Loucy (cell line): ENCODE measurements around the gene FOXR1.
A peak's percentile ranks its signal among the peaks of the same experiment; 100 is the strongest.
"Not testable (repeated sequence)": the region's sequence is repeated elsewhere in the genome, so short reads cannot be mapped to it uniquely, and the experiment has no call there.

Source experiments
- H2AFZ ChIP-seq: fragments of 200-600 bp; sonication (generic); 2 replicates; pipeline ENCODE4 v1.6.0; 2016; ENCODE audit warnings: antibody characterized with exemption, mild to moderate bottlenecking, low read length, moderate library complexity
- H3F3A ChIP-seq: fragments of 200-600 bp; 2 replicates; pipeline ENCODE4 v1.6.0; 2016; ENCODE audit warnings: antibody characterized with exemption, low read depth, mild to moderate bottlenecking
- H3K27me3 ChIP-seq: fragments of 200-600 bp; sonication (generic); 2 replicates; pipeline ENCODE4 v1.6.1; 2014; ENCODE audit warnings: low read length, mild to moderate bottlenecking; ENCODE audit not compliant: insufficient read depth, poor library complexity, severe bottlenecking
- H3K36me3 ChIP-seq: fragments of 200-600 bp; sonication (generic); 2 replicates; pipeline ENCODE4 v1.6.1; 2016; ENCODE audit warnings: low read length; ENCODE audit not compliant: insufficient read depth
- H3K4me1 ChIP-seq: fragments of 200-600 bp; sonication (generic); 2 replicates; pipeline ENCODE4 v1.5.1; 2014; ENCODE audit warnings: low read length, mild to moderate bottlenecking; ENCODE audit not compliant: insufficient read depth, poor library complexity, severe bottlenecking
- H3K4me2 ChIP-seq: fragments of 200-600 bp; sonication (generic); 2 replicates; pipeline ENCODE4 v1.6.0; 2014; ENCODE audit warnings: antibody characterized with exemption, low read length, low read depth, mild to moderate bottlenecking; ENCODE audit not compliant: poor library complexity, severe bottlenecking
- H3K4me3 ChIP-seq: fragments of 200-600 bp; sonication (generic); 2 replicates; pipeline ENCODE4 v1.5.1; 2014; ENCODE audit warnings: low read length, mild to moderate bottlenecking, mixed read lengths; ENCODE audit not compliant: poor library complexity, severe bottlenecking
- H3K79me2 ChIP-seq: fragments of 200-600 bp; sonication (generic); 2 replicates; pipeline ENCODE4 v1.6.1; 2014; ENCODE audit warnings: low read length; ENCODE audit not compliant: insufficient read depth
- H3K9ac ChIP-seq: fragments of 200-600 bp; sonication (generic); 2 replicates; pipeline ENCODE4 v1.6.0; 2014; ENCODE audit warnings: mild to moderate bottlenecking, low read depth, low read length, moderate library complexity; ENCODE audit not compliant: poor library complexity, severe bottlenecking
- H3K9me2 ChIP-seq: fragments of 200-600 bp; sonication (generic); replicated peaks from 2 replicates; pipeline ENCODE4 v1.6.1; 2016; ENCODE audit warnings: low read depth, low read length, mixed read lengths
- H3K9me3 ChIP-seq: fragments of 200-600 bp; sonication (generic); 2 replicates; pipeline ENCODE4 v1.6.1; 2014; ENCODE audit warnings: mild to moderate bottlenecking, antibody characterized with exemption, low read length, low read depth; ENCODE audit not compliant: insufficient read depth
- H4K20me1 ChIP-seq: fragments of 200-600 bp; sonication (generic); 2 replicates; pipeline ENCODE4 v1.6.0; 2014; ENCODE audit warnings: antibody characterized with exemption, low read length, mild to moderate bottlenecking; ENCODE audit not compliant: insufficient read depth, poor library complexity, severe bottlenecking
- CTCF ChIP-seq: fragments of 200-600 bp; sonication (generic); conservative IDR thresholded peaks from 2 replicates; pipeline ENCODE4 v1.5.1; 2014; ENCODE audit warnings: mild to moderate bottlenecking, antibody characterized with exemption, low read length
- EZH2phosphoT487 ChIP-seq: fragments of 200-600 bp; IDR thresholded peaks from 2 replicates; pipeline ENCODE4 v1.6.1; 2018; ENCODE audit warnings: antibody characterized with exemption, mild to moderate bottlenecking, moderate library complexity, borderline replicate concordance

Gene FOXR1

DNA sequence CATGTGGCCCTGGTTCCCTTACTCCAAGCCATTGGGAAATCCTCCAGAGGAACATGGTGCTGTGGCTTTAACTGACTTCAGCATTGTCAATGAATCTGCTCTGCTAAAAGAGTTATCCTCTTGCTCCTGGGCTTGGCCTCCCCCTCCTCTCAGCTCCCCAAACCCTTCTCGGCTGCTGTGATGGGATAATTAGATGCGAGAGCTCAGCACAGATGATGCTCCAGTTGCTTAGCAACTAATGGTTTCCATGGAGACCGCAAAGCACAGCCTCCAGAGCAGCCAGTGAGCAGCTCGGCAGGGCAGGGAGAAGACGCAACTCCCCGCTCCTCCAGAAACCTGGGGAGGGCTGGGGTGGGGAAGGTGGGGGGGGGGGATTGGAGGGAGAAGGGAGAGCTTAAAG, 18.3 kb upstream of the FOXR1 start:
- Histone ChIP-seq H3K36me3 (no peaks in the 10 kb centered on the region), H3K27me3 (no peaks in the 10 kb centered on the region), H3K9me3 (no peaks in the 10 kb centered on the region), H2AFZ (no peak overlapping the region), H3K79me2 (no peaks in the 10 kb centered on the region), H3K4me2 (no peak overlapping the region), H3K9me2 (no peaks in the 10 kb centered on the region), H4K20me1 (no peaks in the 10 kb centered on the region), H3K4me1 (no peaks in the 10 kb centered on the region), H3K9ac (no peak overlapping the region), H3F3A (no peaks in the 10 kb centered on the region), H3K4me3 (no peak overlapping the region)
- TF ChIP-seq EZH2phosphoT487 (no peak), CTCF (no peak)

DNA sequence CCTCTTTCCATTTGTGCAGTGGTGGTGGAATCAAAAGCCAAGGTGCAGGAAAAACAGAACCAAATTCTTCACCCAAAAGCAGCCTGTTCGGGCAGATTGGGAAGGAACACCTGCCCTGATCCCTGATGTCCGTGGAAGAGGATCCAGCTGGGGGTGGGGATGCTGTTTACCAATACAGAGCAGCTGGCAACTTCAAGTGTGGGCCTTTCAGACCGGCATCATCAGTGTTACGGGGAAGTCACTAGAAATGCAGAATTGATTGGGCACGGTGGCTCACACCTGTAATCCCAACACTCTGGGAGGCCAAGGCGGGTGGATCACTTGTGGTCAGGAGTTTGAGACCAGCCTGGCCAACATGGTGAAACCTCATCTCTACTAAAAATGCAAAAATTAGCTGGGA, 17.6 kb upstream of the FOXR1 start:
- not testable (repeated sequence) for H3K27me3 ChIP-seq

DNA sequence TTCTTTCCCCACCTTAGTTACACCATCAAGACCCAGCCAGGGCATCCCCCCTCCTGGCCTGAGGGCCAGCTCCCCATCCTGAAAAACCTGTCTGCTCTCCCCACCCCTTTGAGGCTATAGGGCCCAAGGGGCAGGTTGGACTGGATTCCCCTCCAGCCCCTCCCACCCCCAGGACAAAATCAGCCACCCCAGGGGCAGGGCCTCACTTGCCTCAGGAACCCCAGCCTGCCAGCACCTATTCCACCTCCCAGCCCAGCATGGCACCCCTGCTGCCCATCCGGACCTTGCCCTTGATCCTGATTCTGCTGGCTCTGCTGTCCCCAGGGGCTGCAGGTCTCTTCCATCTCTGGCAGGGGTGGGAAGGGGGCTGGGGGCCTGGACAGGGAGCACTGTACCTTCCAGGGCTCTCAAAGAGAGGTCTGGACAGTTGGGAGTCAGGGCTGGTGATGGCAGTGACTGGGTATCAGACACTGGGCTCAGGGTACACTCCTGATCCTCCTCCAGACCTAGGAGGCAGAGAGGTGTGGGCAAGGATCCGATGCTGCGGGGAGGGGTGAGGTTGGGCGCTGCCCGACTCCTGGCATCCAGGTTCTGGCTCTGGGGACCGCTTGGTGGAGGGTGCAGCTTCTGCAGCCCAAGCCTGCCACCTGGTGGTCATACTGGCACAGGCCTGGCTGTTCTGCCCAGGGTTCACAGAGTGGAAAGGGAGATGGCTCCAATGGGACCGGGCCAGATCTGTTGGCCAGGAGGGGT, 15.3 kb upstream of the FOXR1 start, which contains the start of gene UPK2:
Gene UPK2, plus strand, starts transcription at position 205 of the 753 bp plus-strand sequence. Its CDS starts 53 bp downstream, at position 258.
- H3K9me2 ChIP-seq: no peaks in the 10 kb centered on the region
- TF ChIP-seq EZH2phosphoT487: no peak
- TF ChIP-seq CTCF: peak; percentile 94
- no peaks in the 10 kb centered on the region for H3K36me3 ChIP-seq
- no peaks in the 10 kb centered on the region for H3K9me3 ChIP-seq
- H3K4me3 ChIP-seq: no peak within 1 kb of the TSS
- H3K79me2 ChIP-seq: no peaks in the 10 kb centered on the region
- H2AFZ ChIP-seq: no peak within 1 kb of the TSS
- H3K4me2 ChIP-seq: no peak within 1 kb of the TSS
- H3K9ac ChIP-seq: no peak within 1 kb of the TSS
- H3K4me1 ChIP-seq: no peaks in the 10 kb centered on the region
- no peaks in the 10 kb centered on the region for H3F3A ChIP-seq
- no peaks in the 10 kb centered on the region for H3K27me3 ChIP-seq
- H4K20me1 ChIP-seq: no peaks in the 10 kb centered on the region

More for the DNA sequence above, 17.6 kb upstream of the FOXR1 start:
- not testable (repeated sequence) for H3K79me2 ChIP-seq, H3K9me3 ChIP-seq, H3K36me3 ChIP-seq, H3K9ac ChIP-seq, H3K4me1 ChIP-seq, H3K4me3 ChIP-seq, H3K9me2 ChIP-seq, H3F3A ChIP-seq, H2AFZ ChIP-seq, H3K4me2 ChIP-seq, H4K20me1 ChIP-seq
